A549 (cell line): Measurements from ENCODE around the gene PRELID3B. TPM values are rescaled to one million over a fixed set of nuclear protein-coding genes. Genes with fewer than 3 reads are reported as not detected.

Source experiments
- ATAC-seq, 2 experiments: fragments of 200-7000 bp in 1 of 2; fragments of >200 bp in 1 of 2; cut with Nextera tagmentation in 1 of 2; cut with Tn5 transposase in 1 of 2; 3 replicates each; pipeline versions ENCODE4 v1.8.0 to v1.9.1; 2018 to 2020; ENCODE audit warnings: mild to moderate bottlenecking in 1 of 2, moderate library complexity in 1 of 2
- CTCF ChIA-PET: fragments of 300-600 bp; sonication (Branson Sonifier 250); formaldehyde crosslinking; extraction: SDS; loops from one replicate; lab custom pipeline; 2021; ENCODE audit warnings: antibody characterized with exemption, inconsistent platforms; lab: Yijun Ruan, JAX
- POLR2A ChIA-PET: fragments of 350-600 bp; formaldehyde crosslinking; extraction: SDS; loops from one replicate; lab custom pipeline; 2021; ENCODE audit warnings: antibody characterized with exemption, inconsistent platforms; lab: Yijun Ruan, JAX
- DNase-seq, 2 experiments: peaks; one replicate each; pipeline versions ENCODE4 v3.0.0 to v3.0.0-alpha.2; 2011 to 2016; ENCODE audit warnings: low read depth in 1 of 2, low spot score in 1 of 2
- FAIRE-seq: peaks from 2 replicates; lab custom pipeline; 2011; peaks lifted over from hg19 to GRCh38; lab: Jason Lieb, UNC
- H3K27ac ChIP-seq, 2 experiments: fragments of >200 bp; sonication (Bioruptor Twin); formaldehyde crosslinking; 3 replicates each; pipeline ENCODE4 v1.5.1; 2016 to 2017
- H3K4me1 ChIP-seq: fragments of >200 bp; sonication (Bioruptor Twin); formaldehyde crosslinking; 3 replicates; pipeline ENCODE4 v1.6.1; 2016
- H3K4me2 ChIP-seq: fragments of >200 bp; sonication (Bioruptor Twin); formaldehyde crosslinking; 3 replicates; pipeline ENCODE4 v1.6.1; 2016
- H3K4me3 ChIP-seq: fragments of >200 bp; sonication (Bioruptor Twin); formaldehyde crosslinking; 3 replicates; pipeline ENCODE4 v1.5.1; 2016
- H3K9me3 ChIP-seq: fragments of >200 bp; sonication (Bioruptor Twin); formaldehyde crosslinking; 3 replicates; pipeline ENCODE4 v1.6.1; 2016
- CEBPB ChIP-seq, 2 experiments: fragments of >200 bp in 1 of 2; sonication (Bioruptor Twin) in 1 of 2; formaldehyde crosslinking in 1 of 2; IDR thresholded peaks; 2 replicates each; pipeline ENCODE4 v1.6.1; 2012 to 2016
- CHD2 ChIP-seq: fragments of 150-350 bp; IDR thresholded peaks from 2 replicates; pipeline ENCODE4 v1.6.1; 2014; ENCODE audit warnings: low read length; ENCODE audit not compliant: partially characterized antibody
- CTCF ChIP-seq: fragments of >200 bp; sonication (Bioruptor Twin); formaldehyde crosslinking; IDR thresholded peaks from 3 replicates; pipeline ENCODE4 v1.5.1; 2016
- EHF ChIP-seq: fragments of 250-450 bp; sonication (Bioruptor Pico); IDR thresholded peaks from 2 replicates; pipeline ENCODE4 v1.5.0; 2020; ENCODE audit warnings: mild to moderate bottlenecking
- EP300 ChIP-seq, 2 experiments: fragments of >200 bp; sonication (Bioruptor Twin); formaldehyde crosslinking; IDR thresholded peaks; 2 replicates in 1 of 2; 3 replicates in 1 of 2; pipeline ENCODE4 v1.6.1; 2016 to 2017
- FOSL2 ChIP-seq, 2 experiments: fragments of 450-650 bp in 1 of 2; fragments of >200 bp in 1 of 2; sonication (Bioruptor Twin) in 1 of 2; formaldehyde crosslinking; IDR thresholded peaks; 2 replicates each; pipeline versions ENCODE4 v1.5.0 to v1.6.1; 2016 to 2020; ENCODE audit warnings: mild to moderate bottlenecking in 1 of 2, moderate library complexity in 1 of 2
- FOXS1 ChIP-seq: fragments of 250-450 bp; sonication (Bioruptor Pico); IDR thresholded peaks from 2 replicates; pipeline ENCODE4 v1.5.0; 2020; ENCODE audit warnings: mild to moderate bottlenecking, moderate library complexity
- MAFK ChIP-seq: fragments of 450-650 bp; IDR thresholded peaks from 2 replicates; pipeline ENCODE4 v1.6.1; 2014; ENCODE audit not compliant: partially characterized antibody
- MAZ ChIP-seq: fragments of 150-350 bp; IDR thresholded peaks from 2 replicates; pipeline ENCODE4 v1.6.1; 2014; ENCODE audit warnings: antibody characterized with exemption, low read depth, low read length, borderline replicate concordance
- NFE2L2 ChIP-seq: fragments of 150-350 bp; conservative IDR thresholded peaks from 2 replicates; pipeline ENCODE4 v1.6.1; 2014; ENCODE audit warnings: low read length
- NPAS2 ChIP-seq: fragments of 250-450 bp; sonication (Bioruptor Pico); IDR thresholded peaks from 2 replicates; pipeline ENCODE4 v1.8.0; 2022; ENCODE audit warnings: mild to moderate bottlenecking, moderate library complexity, borderline replicate concordance
- RARB ChIP-seq: fragments of 250-450 bp; sonication (Bioruptor Pico); IDR thresholded peaks from 2 replicates; pipeline ENCODE4 v1.8.0; 2021; ENCODE audit warnings: mild to moderate bottlenecking, moderate library complexity
- REST ChIP-seq: fragments of 200-600 bp; sonication (generic); IDR thresholded peaks from 2 replicates; pipeline ENCODE4 v1.6.1; 2016; ENCODE audit warnings: antibody characterized with exemption, mild to moderate bottlenecking, moderate library complexity
- RFX5 ChIP-seq: fragments of 450-650 bp; IDR thresholded peaks from 2 replicates; pipeline ENCODE4 v1.7.1; 2014; ENCODE audit warnings: antibody characterized with exemption, mild to moderate bottlenecking, moderate library complexity
- SMC3 ChIP-seq: fragments of >200 bp; sonication (Bioruptor Twin); formaldehyde crosslinking; IDR thresholded peaks from 3 replicates; pipeline ENCODE4 v1.6.1; 2018; ENCODE audit warnings: inconsistent platforms
- TP53 ChIP-seq: fragments of 250-450 bp; sonication (Bioruptor Pico); IDR thresholded peaks from 2 replicates; pipeline ENCODE4 v1.5.0; 2021; ENCODE audit warnings: mild to moderate bottlenecking, moderate library complexity
- USF2 ChIP-seq: fragments of 450-650 bp; IDR thresholded peaks from 2 replicates; pipeline ENCODE4 v1.6.1; 2014; ENCODE audit warnings: antibody characterized with exemption
- ZNF302 ChIP-seq: fragments of 250-450 bp; sonication (Bioruptor Pico); IDR thresholded peaks from 2 replicates; pipeline ENCODE4 v1.9.0; 2021; ENCODE audit warnings: inconsistent platforms, mild to moderate bottlenecking, moderate library complexity
- ZSCAN20 ChIP-seq: fragments of 250-450 bp; sonication (Bioruptor Pico); IDR thresholded peaks from 2 replicates; pipeline ENCODE4 v1.8.0; 2022; ENCODE audit warnings: mild to moderate bottlenecking, moderate library complexity
- WGBS: methylation state at CpG from one replicate; pipeline ENCODE4 v1.1.6; 2017; ENCODE audit errors: missing lambda C conversion rate; 5-methylcytosine and 5-hydroxymethylcytosine counted together
- polyA plus RNA-seq, 4 experiments: library from polyadenylated mRNA; depleted of rRNA in 3 of 4; stranded (reverse); fragments of >200 nt; fragmentation: RNase III in 1 of 4; extraction: RNeasy Plus Mini Kit Qiagen cat#74134 plus additional on column Dnase treatment in 1 of 4; gene quantifications; 2 replicates in 3 of 4; 3 replicates in 1 of 4; pipeline ENCODE4 v1.2.3, GENCODE V29; 2011 to 2017

The PRELID3B gene
- polyA plus RNA-seq, 2 of the 4 experiments (the other 2 are of a cell fraction): 85.6 to 143 TPM

GRCh38 chr20:59015812-59016711 is 26.5 kb downstream of the PRELID3B start:
- POLR2A ChIA-PET: no interaction called here
- no peak overlapping the region for H3K4me2 ChIP-seq
- TF ChIP-seq FOSL2 (IDR thresholded peaks at IDR 0.05) (no peak), FOSL2 (CRISPR knock-in tag; IDR thresholded peaks at IDR 0.05) (no peak), ZSCAN20 (CRISPR knock-in tag) (no peak), USF2 (no peak), NPAS2 (CRISPR knock-in tag) (no peak)
- TF ChIP-seq, all 56 proteins: peak for 0
- FAIRE-seq: no peak
- Histone ChIP-seq H3K9me3 (no peaks in the 10 kb centered on the region), H3K27ac (no peak overlapping the region), H3K4me3 (no peak overlapping the region), H3K4me1 (no peaks in the 10 kb centered on the region)
- 81% methylated on average over 16 of the region's 16 CpGs for WGBS
- no peak for ATAC-seq
- no peak for DNase-seq
- CTCF ChIA-PET: interaction anchor here (0.9 to 1.4 kb wide), 2 partner anchors 8 to 72 kb away, joined by 3 read pairs; no protein-coding TSS in a partner anchor

GRCh38 chr20:59015411-59015810 is 27.2 kb downstream of the PRELID3B start:
- FAIRE-seq (no peak), DNase-seq (no peak), ATAC-seq (no peak)
- Histone ChIP-seq H3K9me3 (no peaks in the 10 kb centered on the region), H3K4me3 (no peak overlapping the region), H3K27ac (no peak overlapping the region), H3K4me2 (no peak overlapping the region), H3K4me1 (no peaks in the 10 kb centered on the region)
- ChIA-PET CTCF (interaction anchor here (0.9 to 1.4 kb wide), 2 partner anchors 9 to 72 kb away, joined by 3 read pairs; no protein-coding TSS in a partner anchor), POLR2A (no interaction called here)
- 87% methylated on average over 14 of the region's 16 CpGs for WGBS
- TF ChIP-seq ZNF302 (CRISPR knock-in tag) (no peak), FOXS1 (CRISPR knock-in tag) (no peak), RARB (CRISPR knock-in tag) (no peak), RFX5 (no peak), NFE2L2 (no peak), SMC3 (no peak), CHD2 (no peak), EHF (CRISPR knock-in tag) (no peak), EP300 (IDR thresholded peaks at IDR 0.05) (no peak)
- TF ChIP-seq, all 56 proteins: peak for 0

GRCh38 chr20:59014680-59015389 is 27.8 kb downstream of the PRELID3B start:
- ChIA-PET CTCF (interaction anchor here (0.9 to 1.4 kb wide), 2 partner anchors 9 to 73 kb away, joined by 3 read pairs; no protein-coding TSS in a partner anchor), POLR2A (no interaction called here)
- no peak overlapping the region for H3K4me3 ChIP-seq
- H3K4me2 ChIP-seq: no peak overlapping the region
- H3K27ac ChIP-seq: no peak overlapping the region
- no peak for ATAC-seq
- DNase-seq: no peak
- no peak for FAIRE-seq
- no peaks in the 10 kb centered on the region for H3K9me3 ChIP-seq
- no peaks in the 10 kb centered on the region for H3K4me1 ChIP-seq
- WGBS: 88% methylated on average over 15 of the region's 17 CpGs
- no peak for TF ChIP-seq MAZ
- TF ChIP-seq MAFK: no peak
- no peak for TF ChIP-seq USF2
- no peak for TF ChIP-seq REST
- no peak for TF ChIP-seq CEBPB (IDR thresholded peaks at IDR 0.05)
- no peak for TF ChIP-seq NFE2L2
- TF ChIP-seq CTCF: no peak
- no peak for TF ChIP-seq ZSCAN20 (CRISPR knock-in tag)
- TF ChIP-seq TP53 (CRISPR knock-in tag): no peak
